8988T (cell line): ENCODE measurements around the gene C17orf100.
"Not testable (repeated sequence)": the region's sequence is repeated elsewhere in the genome, so short reads cannot be mapped to it uniquely, and the experiment has no call there.

Experiments
- DNase-seq: peaks from one replicate; pipeline ENCODE4 v3.0.0; 2011

Gene C17orf100

DNA sequence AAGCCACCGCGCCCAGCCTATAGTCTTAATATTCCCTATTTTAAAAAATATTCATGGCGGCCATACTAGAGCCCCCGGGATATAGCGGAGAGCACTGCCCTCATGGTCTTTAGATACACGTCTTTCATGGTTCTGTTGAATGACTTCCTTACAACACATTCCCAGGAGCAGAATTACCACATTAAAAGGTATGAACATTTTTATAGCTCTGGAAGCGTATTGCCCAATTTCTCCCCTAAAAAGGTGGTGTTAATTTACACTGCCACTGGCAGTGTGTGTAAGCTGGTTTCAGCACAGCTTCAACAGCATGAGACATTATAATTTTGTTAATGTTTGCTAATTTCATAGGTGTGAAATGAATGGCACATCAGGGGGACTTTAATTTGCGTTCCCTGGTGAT, 19.0 kb downstream of the C17orf100 start:
- no peak for DNase-seq

DNA sequence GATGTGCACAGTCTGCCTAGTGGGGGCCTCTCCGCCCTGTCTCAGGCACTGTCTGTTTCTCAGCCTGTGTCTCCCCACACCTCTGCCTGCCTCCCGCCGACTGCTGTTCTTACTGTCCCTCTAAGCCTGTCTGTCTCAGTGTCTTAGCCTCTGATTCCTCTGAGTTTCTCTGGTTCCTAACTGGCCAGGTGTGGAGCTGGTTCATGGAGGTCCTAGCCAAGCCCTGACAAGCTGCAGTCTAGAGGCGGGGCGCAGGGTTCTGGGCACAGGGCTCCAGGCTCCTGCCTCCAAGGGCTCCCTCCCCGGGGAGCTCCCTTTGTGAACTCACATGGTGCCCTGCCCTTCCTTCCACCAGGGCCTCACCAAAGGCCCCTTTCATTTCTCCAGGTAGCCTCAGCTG, 19.4 kb downstream of the C17orf100 start:
- no peak for DNase-seq

- DNase-seq = no peak
Observed at GRCh38 chr17:6671431-6671830, 19.9 kb downstream of the C17orf100 start.

- DNase-seq = no peak
Observed at GRCh38 chr17:6674586-6674985, 23.0 kb downstream of the C17orf100 start.

- DNase-seq = no peak
Observed at GRCh38 chr17:6675201-6675825, 23.8 kb downstream of the C17orf100 start.

DNA sequence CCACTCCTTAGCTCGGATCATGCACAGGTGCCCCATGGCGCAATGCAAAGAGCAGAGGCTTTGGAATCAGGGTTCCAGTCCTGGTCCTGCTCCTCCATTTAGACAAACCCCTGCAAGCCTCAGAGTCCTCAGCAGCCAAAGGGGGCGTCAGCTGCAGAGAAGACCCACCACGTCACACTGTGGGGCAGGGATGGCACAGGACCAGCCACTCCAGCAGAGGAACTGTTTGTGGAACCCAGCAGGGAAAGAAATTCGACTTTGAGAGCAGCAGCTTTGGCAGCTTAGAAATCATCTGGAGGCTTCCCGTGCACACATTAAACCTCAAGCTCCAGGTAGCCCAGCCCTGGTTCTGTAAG, 25.2 kb downstream of the C17orf100 start:
- no peak for DNase-seq

DNA sequence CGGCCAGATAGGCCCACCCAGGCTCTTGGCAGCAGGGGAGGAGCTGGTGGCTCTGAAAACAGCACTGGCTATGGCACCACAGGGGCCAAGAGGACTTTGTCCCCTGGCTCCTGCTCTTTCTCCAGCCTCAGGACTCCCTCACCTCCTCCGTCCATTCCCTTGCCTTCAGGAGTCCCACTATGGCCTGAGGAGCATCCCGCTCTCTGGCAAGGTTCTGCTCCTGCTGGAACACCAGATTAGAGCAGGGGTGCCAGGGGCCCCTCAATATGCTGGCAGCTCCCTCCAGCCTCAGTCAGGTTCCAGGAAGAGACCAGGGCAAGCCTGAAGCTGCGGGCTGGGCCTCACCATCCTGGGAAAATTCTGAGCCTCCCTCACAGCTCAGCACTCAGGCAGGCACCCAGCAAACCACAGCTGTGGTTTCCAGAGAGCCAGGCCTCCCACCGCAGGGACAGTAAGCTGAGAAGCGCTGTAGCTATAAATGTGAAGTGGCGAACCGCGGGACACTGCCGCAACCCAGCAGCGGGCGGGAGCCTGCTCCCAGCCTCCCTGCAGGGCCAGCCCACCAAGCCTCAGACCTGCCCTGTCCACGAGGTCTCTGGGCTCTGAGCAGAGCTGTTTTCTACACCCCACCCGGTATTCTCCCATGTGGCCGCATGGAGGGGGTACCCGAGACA, 25.7 kb downstream of the C17orf100 start:
- no peak for DNase-seq

DNA sequence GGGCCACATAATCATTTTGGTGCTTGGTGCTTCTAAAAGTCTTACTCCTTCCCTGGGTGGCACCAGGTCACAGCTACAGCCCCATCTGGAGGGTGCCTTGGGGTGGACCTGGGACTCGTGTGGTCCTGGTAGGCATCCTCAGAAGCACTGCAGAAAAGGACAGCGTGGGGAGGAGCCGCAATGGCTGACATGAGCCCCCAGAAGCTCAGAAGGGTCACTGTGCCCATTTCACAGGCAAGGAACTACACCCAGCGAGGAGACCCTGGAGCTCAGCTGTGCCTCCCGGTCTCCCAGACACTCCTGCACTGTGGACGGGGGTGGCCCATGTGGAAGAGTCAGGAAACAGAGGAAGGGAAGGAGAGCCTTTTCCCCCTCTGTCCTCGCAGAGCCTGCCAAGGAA, 26.4 kb downstream of the C17orf100 start:
- no peak for DNase-seq

- no peak for DNase-seq
Observed at GRCh38 chr17:6679241-6679640, 27.7 kb downstream of the C17orf100 start.

DNA sequence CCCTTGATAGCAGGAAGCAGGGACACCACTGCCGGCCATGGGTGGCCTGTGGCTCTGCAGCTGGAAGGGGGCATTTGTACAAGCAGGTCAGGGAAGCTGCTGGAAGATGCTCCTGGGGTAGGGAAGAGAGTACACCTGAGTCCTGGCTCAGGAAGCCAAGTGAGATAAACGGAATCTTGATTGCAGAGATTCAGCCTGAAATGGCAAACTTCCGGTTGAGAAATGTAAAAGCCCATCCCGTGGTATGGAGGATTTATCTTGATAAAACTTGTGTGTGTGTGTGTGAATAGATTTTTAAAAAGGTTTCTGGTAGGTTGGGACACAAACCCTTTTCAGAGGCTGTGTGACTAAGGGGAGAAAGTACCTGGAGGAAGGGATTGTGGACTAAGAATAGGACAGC, 29.6 kb downstream of the C17orf100 start:
- no peak for DNase-seq

GRCh38 chr17:6681671-6682070, 30.1 kb downstream of the C17orf100 start:
- no peak for DNase-seq

GRCh38 chr17:6682339-6682738, 30.8 kb downstream of the C17orf100 start:
- DNase-seq = no peak

DNA sequence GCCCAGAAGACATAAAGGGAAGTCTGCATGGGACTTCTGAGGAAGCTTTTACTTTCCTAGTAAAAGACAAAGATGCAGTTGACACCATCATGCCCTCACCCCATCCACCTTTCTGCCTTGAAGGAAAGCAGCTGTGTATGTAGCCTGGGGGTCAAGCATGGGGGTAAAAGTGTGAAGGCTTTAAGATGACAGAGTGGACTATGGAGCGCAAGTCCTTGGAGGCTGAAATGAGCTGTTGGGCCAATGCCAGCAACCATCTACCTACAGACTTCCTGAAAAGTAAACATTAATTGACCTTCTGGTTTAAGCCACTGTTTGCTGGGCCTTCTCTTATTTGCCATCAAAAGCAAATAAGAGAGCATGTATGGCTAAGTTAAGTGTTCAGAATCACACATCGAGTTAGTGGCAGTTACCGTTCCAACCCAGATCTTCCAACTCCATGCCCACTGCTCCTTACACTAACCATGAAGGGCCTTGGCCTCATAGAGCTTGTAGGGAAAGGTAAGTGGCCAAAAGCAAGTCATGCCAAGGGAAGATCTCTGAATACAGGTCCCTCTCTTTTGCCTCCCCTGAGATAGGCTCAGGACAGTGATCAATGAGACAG, 31.6 kb downstream of the C17orf100 start:
- no peak for DNase-seq

- DNase-seq = no peak
Observed at GRCh38 chr17:6683730-6684459, 32.3 kb downstream of the C17orf100 start.

DNA sequence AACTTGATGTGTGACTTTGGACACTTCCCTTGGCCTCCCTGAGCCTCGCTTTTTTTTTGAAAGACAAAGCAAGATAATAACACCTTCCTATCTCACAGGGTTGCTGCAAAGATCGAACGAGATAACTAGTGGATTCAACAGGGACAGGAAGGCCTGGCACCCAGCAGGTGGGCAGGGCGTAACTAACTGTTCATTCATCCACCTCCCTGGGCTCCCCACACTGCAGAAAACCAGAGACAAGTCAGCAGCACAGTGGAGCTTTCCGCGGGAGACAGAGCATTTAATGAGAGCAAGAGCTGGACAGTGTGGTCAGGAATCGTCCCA, 32.9 kb downstream of the C17orf100 start:
- no peak for DNase-seq

GRCh38 chr17:6684881-6685767, 33.6 kb downstream of the C17orf100 start:
- DNase-seq = no peak

GRCh38 chr17:6686026-6686425, 34.5 kb downstream of the C17orf100 start:
- no peak for DNase-seq

DNA sequence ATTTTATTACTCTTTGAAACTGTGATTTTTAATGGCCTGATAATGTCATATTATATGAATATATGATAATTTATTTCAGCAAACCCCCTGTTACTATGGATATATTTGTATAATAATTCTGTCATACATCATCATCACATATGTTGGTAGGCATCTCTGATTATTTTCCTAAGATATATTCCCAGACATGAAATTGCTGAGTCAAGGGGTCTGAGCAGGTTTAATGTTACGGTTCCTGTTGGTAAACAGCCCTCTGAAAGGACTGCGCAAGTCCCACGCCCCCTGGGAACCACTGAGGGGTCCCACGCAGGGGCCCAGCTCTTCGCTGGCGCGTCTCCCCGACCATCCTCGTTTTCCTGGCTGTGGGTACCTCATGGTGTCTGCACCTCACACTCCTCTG, 37.4 kb downstream of the C17orf100 start:
- no peak for DNase-seq

GRCh38 chr17:6690641-6691040, 39.1 kb downstream of the C17orf100 start:
- DNase-seq = no peak

DNA sequence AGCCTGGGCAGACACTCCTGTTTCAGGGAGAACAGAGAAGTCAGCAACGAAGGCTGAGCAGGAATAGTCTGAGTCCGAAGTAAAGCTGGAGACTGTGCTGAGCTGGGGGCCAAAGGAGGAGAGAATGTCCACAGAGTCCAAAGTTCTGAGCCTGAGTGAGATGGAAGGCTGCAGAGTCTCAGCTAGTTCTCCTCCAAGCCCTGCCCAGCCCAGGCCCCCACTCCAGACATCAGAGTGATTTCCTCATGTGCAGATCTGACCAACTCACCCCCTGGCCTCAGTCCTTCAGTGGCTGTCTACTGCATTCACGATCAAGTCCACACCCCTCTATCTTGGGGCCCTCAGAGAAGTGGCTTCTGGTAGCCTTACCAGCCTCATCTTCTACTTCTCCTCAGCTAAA, 40.0 kb downstream of the C17orf100 start:
- no peak for DNase-seq

- not testable (repeated sequence) for DNase-seq
Observed at GRCh38 chr17:6691958-6692357, 40.4 kb downstream of the C17orf100 start.

DNA sequence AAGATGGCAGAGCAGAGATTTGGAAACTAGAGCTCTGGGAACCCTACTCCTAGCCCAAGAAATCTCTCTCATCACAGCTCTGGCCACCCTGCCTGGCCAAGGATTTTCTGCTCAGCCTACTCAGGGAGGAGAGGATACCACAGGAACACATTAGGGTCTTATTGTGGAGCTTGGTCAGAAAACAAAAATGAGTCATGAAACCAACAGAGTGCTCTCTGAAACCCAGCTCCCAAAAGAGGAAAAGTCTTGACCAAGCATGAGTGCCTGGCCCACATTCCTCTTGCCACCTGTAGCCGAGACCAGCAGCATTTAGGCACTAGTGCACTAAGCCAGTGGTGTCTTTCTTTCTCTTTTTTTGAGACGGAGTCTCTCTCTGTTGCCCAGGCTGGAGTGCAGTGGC, 43.5 kb downstream of the C17orf100 start:
- no peak for DNase-seq

DNA sequence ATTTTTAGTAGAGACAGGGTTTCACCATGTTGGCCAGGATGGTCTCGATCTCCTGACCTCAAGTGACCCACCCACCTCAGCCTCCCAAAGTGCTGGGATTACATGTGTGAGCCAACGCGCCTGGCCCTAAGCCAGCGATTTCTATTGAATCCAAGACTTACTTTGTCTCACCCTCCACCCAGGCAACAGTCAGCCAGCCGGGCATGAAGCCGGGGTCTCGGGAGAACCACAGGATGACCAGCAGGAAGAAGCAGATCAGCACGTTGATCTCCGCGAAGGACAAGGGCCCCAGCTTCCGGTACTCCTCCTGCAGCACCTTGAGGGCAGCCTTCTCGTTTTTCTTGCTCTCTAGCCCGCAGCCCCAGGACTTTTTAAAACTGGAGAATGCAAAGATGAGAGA, 44.0 kb downstream of the C17orf100 start:
- no peak for DNase-seq
